ENCODE data around the gene RAB11FIP4. TPM values are rescaled to one million over a fixed set of nuclear protein-coding genes. Genes with fewer than 3 reads are reported as not detected.

The RAB11FIP4 gene
- total and polyA plus RNA-seq, 10 of the 15 experiments (the other 5 are each of a cell fraction or from before 2014, with no cell fraction given), result 1.4 to 27.0 (median 17.6) TPM

DNA sequence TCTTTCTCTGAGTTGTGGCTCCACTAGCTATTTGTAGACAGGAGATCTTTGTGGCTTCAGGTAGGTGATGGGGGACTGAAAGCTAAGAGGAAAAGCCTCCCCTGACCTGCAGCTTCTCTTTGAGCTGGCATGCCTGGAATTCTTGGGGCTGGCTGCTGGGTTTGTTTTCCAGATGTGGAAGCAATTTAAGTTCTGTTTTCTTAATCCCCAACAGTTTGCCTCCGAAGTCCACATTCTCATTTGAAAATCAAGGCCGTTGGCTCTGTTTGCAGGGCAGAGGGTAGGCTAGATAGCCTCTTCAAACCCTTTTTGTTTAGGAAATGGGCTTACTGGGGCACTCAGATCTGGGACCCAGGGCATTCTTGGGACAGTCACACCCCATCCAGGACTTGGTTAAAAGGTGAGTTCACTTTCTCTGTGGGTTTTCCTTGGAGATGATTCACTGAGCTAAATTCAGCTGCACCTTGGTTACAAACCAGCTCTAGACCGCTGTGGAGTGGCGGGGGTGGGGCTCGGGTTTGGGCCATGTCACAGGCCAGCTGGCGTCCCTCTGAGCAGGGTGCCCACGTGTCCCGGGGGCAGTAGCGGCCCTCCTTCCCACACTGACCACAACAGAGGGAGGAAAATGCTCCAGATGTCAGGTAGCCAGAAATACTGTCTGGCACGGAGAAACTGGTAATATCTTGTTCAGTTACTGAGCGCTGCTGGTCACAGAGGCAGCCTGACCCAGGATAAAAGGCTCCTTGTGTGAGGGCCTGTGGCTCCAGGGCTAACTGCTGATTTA is 108.5 kb downstream of the RAB11FIP4 start (continued):
- TF ChIP-seq, protein P1, sequence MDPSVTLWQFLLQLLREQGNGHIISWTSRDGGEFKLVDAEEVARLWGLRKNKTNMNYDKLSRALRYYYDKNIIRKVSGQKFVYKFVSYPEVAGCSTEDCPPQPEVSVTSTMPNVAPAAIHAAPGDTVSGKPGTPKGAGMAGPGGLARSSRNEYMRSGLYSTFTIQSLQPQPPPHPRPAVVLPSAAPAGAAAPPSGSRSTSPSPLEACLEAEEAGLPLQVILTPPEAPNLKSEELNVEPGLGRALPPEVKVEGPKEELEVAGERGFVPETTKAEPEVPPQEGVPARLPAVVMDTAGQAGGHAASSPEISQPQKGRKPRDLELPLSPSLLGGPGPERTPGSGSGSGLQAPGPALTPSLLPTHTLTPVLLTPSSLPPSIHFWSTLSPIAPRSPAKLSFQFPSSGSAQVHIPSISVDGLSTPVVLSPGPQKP (IDR thresholded peaks at IDR 0.05; ENCODE audit: low read depth, low read length), result no peak
- TF ChIP-seq LARP7 (IDR thresholded peaks at IDR 0.05), result no peak
- TF ChIP-seq GABPA (IDR thresholded peaks at IDR 0.05; ENCODE audit: low read depth), result no peak
- TF ChIP-seq PML (IDR thresholded peaks at IDR 0.05; ENCODE audit: low read length), result no peak
- TF ChIP-seq ZNF384 (IDR thresholded peaks at IDR 0.05; ENCODE audit: borderline replicate concordance, low read depth, low read length), result no peak
- TF ChIP-seq KLF5 (IDR thresholded peaks at IDR 0.05; ENCODE audit: partially characterized antibody), result no peak
- TF ChIP-seq RAD51 (IDR thresholded peaks at IDR 0.05), result 0 out of 2 replicates have a peak, but pooled peaks have one; percentile 14
- TF ChIP-seq RELA (IDR thresholded peaks at IDR 0.05; ENCODE audit: borderline replicate concordance, partially characterized antibody), result no peak
- peak; percentile 41; the same call in 1 of the 2 replicates for TF ChIP-seq TCF12 (IDR thresholded peaks at IDR 0.05; ENCODE audit: low read depth, low read length)
- no peak for TF ChIP-seq PAX8 (IDR thresholded peaks at IDR 0.05)
- TF ChIP-seq TAF1 (IDR thresholded peaks at IDR 0.05; ENCODE audit: borderline replicate concordance, low read depth, low read length), result no peak
- no peak for TF ChIP-seq PAX5 (IDR thresholded peaks at IDR 0.05; ENCODE audit: borderline replicate concordance, low read depth, low read length)
- no peak for TF ChIP-seq ZNF24 (IDR thresholded peaks at IDR 0.05)
- TF ChIP-seq RB1 (IDR thresholded peaks at IDR 0.05; ENCODE audit: borderline replicate concordance), result no peak
- no peak for TF ChIP-seq CHD2 (IDR thresholded peaks at IDR 0.05; ENCODE audit: borderline replicate concordance, low read depth, low read length)
- TF ChIP-seq CBFB (IDR thresholded peaks at IDR 0.05; ENCODE audit: low read depth), result 0 out of 2 replicates have a peak, but pooled peaks have one; percentile 36
- no peak for TF ChIP-seq ZNF274 (IDR thresholded peaks at IDR 0.05; ENCODE audit: insufficient read depth, insufficient read length)
- no peak for TF ChIP-seq ZZZ3 (IDR thresholded peaks at IDR 0.05; ENCODE audit: control insufficient read depth, insufficient read length, low read depth)
- TF ChIP-seq POLR2AphosphoS5 (IDR thresholded peaks at IDR 0.05; ENCODE audit: low read length), result no peak
- TF ChIP-seq, protein P2, sequence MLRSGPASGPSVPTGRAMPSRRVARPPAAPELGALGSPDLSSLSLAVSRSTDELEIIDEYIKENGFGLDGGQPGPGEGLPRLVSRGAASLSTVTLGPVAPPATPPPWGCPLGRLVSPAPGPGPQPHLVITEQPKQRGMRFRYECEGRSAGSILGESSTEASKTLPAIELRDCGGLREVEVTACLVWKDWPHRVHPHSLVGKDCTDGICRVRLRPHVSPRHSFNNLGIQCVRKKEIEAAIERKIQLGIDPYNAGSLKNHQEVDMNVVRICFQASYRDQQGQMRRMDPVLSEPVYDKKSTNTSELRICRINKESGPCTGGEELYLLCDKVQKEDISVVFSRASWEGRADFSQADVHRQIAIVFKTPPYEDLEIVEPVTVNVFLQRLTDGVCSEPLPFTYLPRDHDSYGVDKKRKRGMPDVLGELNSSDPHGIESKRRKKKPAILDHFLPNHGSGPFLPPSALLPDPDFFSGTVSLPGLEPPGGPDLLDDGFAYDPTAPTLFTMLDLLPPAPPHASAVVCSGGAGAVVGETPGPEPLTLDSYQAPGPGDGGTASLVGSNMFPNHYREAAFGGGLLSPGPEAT (IDR thresholded peaks at IDR 0.05; ENCODE audit: low read depth), result no peak
- no peak for TF ChIP-seq NFXL1 (IDR thresholded peaks at IDR 0.05; ENCODE audit: borderline replicate concordance)
- TF ChIP-seq IKZF1 (conservative IDR thresholded peaks at IDR 0.05), result 0 out of 2 replicates have a peak, but pooled peaks have one; percentile 42
- TF ChIP-seq, protein P3, sequence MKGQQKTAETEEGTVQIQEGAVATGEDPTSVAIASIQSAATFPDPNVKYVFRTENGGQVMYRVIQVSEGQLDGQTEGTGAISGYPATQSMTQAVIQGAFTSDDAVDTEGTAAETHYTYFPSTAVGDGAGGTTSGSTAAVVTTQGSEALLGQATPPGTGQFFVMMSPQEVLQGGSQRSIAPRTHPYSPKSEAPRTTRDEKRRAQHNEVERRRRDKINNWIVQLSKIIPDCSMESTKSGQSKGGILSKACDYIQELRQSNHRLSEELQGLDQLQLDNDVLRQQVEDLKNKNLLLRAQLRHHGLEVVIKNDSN (IDR thresholded peaks at IDR 0.05; ENCODE audit: borderline replicate concordance, extremely low read length, insufficient read depth, low read depth, low read length), result no peak
- 0 out of 4 replicates have a peak, but pooled peaks of 1 of the 2 experiments have one; percentile 9 for TF ChIP-seq IKZF2 (IDR thresholded peaks at IDR 0.05)
- TF ChIP-seq BHLHE40 (IDR thresholded peaks at IDR 0.05; ENCODE audit: borderline replicate concordance in 1 of 2, low read depth in 2 of 2, low read length in 1 of 2), result peak in 1 of 2 experiments; percentile 30; a peak in 1 of 4 replicates
